Measurements from ENCODE around the gene BNIP5. TPM values are rescaled to one million over a fixed set of nuclear protein-coding genes. Genes with fewer than 3 reads are reported as not detected.

Gene BNIP5
- total RNA-seq, 1 donor from 2014 or later = not detected

DNA sequence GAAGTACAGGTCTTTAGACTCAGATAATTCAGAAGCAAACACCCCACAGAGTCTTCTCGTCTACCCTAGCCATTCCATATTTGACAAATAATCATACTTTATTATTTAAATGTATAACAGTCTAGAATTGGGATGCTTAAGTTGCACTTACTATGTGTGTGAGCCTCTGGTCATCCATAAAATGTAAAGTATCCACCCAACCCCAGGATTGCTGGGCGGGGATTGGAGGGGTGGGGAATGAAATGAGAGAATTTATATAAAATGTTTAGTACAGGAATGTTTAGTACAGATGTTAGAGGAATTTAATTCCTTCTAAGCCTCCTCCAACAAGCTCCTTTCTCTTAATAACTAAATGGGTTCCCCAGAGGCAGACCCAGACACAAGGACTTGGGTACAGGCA lies 16.9 kb downstream of the BNIP5 start:
- DNase-seq (ENCODE audit: low read depth) (no peak), FAIRE-seq (no peak)
- Histone ChIP-seq H3K36me3 (ENCODE audit: control insufficient read depth, insufficient read depth, low read length) (no peaks in the 10 kb centered on the region), H3K4me3 (ENCODE audit: low read depth, low read length) (no peak overlapping the region), H3K27me3 (ENCODE audit: control insufficient read depth, insufficient read depth, low read length) (no peaks in the 10 kb centered on the region)
- TF ChIP-seq, protein P1, sequence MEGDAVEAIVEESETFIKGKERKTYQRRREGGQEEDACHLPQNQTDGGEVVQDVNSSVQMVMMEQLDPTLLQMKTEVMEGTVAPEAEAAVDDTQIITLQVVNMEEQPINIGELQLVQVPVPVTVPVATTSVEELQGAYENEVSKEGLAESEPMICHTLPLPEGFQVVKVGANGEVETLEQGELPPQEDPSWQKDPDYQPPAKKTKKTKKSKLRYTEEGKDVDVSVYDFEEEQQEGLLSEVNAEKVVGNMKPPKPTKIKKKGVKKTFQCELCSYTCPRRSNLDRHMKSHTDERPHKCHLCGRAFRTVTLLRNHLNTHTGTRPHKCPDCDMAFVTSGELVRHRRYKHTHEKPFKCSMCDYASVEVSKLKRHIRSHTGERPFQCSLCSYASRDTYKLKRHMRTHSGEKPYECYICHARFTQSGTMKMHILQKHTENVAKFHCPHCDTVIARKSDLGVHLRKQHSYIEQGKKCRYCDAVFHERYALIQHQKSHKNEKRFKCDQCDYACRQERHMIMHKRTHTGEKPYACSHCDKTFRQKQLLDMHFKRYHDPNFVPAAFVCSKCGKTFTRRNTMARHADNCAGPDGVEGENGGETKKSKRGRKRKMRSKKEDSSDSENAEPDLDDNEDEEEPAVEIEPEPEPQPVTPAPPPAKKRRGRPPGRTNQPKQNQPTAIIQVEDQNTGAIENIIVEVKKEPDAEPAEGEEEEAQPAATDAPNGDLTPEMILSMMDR (IDR thresholded peaks at IDR 0.05; ENCODE audit: insufficient read depth, low read length, severe bottlenecking) = no peak

- Histone ChIP-seq H3K36me3 (ENCODE audit: control insufficient read depth, insufficient read depth, low read length) (no peaks in the 10 kb centered on the region), H3K4me3 (ENCODE audit: low read depth, low read length) (no peak overlapping the region), H3K27me3 (ENCODE audit: control insufficient read depth, insufficient read depth, low read length) (no peaks in the 10 kb centered on the region)
- no peak for DNase-seq (ENCODE audit: low read depth)
- FAIRE-seq = no peak
- TF ChIP-seq, protein P1 (IDR thresholded peaks at IDR 0.05; ENCODE audit: insufficient read depth, low read length, severe bottlenecking) = no peak
Observed at GRCh38 chr6:36319436-36319762, 17.3 kb downstream of the BNIP5 start.

- TF ChIP-seq, protein P1 (IDR thresholded peaks at IDR 0.05; ENCODE audit: insufficient read depth, low read length, severe bottlenecking) = no peak
- DNase-seq (ENCODE audit: low read depth) (no peak), FAIRE-seq (no peak)
- no peaks in the 10 kb centered on the region for H3K36me3 ChIP-seq (ENCODE audit: control insufficient read depth, insufficient read depth, low read length)
- H3K27me3 ChIP-seq (ENCODE audit: control insufficient read depth, insufficient read depth, low read length) = no peaks in the 10 kb centered on the region
- no peak overlapping the region for H3K4me3 ChIP-seq (ENCODE audit: low read depth, low read length)
Observed at GRCh38 chr6:36318690-36319435, 17.8 kb downstream of the BNIP5 start.

DNA sequence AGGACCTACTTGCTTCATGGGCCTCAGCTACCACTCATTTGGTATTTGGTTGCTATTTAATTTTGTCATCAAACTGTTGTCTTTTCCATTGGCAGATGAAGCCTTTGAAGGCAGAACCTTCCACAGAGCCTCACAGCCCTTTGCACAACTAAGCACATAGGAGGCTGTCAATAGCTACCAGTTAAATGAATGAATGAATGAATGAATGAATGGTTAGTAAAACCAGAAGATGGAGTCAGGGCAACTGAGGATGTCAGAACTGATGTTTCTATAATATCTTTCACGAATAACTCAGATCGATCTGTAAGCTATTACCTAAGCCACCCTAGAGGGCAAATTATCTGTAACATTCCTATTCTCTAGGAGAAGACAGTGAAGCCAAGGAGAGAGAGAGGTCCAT lies 19.1 kb downstream of the BNIP5 start:
- H3K27me3 ChIP-seq (ENCODE audit: control insufficient read depth, insufficient read depth, low read length) = no peaks in the 10 kb centered on the region
- FAIRE-seq = no peak
- TF ChIP-seq, protein P1 (IDR thresholded peaks at IDR 0.05; ENCODE audit: insufficient read depth, low read length, severe bottlenecking) = no peak

DNA sequence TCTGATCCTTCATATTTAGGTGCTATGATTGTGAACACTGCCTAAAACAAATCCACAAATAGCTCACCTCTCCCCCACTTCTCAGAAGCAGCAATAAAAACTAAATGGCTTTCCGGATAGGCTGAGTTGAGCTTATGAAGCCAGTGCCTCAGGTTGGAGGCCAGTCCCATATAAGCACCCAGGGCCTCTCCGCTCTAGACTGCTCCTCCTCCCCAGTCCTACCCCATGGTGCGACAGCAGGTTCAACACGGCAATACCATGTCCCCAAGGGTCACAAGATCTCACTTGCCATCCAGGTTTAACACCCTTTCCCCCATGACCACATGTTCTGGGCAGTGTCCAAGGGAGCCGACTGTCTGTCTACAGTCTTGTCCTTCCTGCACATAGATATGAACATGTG lies 20.8 kb downstream of the BNIP5 start:
- DNase-seq (ENCODE audit: low read depth) (no peak), FAIRE-seq (no peak)
- TF ChIP-seq, protein P1 (IDR thresholded peaks at IDR 0.05; ENCODE audit: insufficient read depth, low read length, severe bottlenecking) = no peak
- H3K4me3 ChIP-seq (ENCODE audit: low read depth, low read length) = no peak overlapping the region
- no peaks in the 10 kb centered on the region for H3K36me3 ChIP-seq (ENCODE audit: control insufficient read depth, insufficient read depth, low read length)
- no peaks in the 10 kb centered on the region for H3K27me3 ChIP-seq (ENCODE audit: control insufficient read depth, insufficient read depth, low read length)

More for the DNA sequence above, 19.1 kb downstream of the BNIP5 start:
- no peak for DNase-seq (ENCODE audit: low read depth)
- H3K4me3 ChIP-seq (ENCODE audit: low read depth, low read length) = no peak overlapping the region
- H3K36me3 ChIP-seq (ENCODE audit: control insufficient read depth, insufficient read depth, low read length) = no peaks in the 10 kb centered on the region

All from bronchial epithelial cell (primary cell).